T follicular helper cell (primary cell): ENCODE measurements around the gene CDIP1.
A peak's percentile ranks its signal among the peaks of the same experiment; 100 is the strongest.

ENCODE experiments used
- DNase-seq: peaks from one replicate; pipeline ENCODE4 v3.0.0-alpha.2; 2020; ENCODE audit warnings: low read depth

Gene CDIP1

GRCh38 chr16:4488499-4488967 lies 50.0 kb downstream of the CDIP1 start:
- DNase-seq, result no peak

GRCh38 chr16:4487955-4488498 lies 50.5 kb downstream of the CDIP1 start:
- DNase-seq, result no peak

GRCh38 chr16:4486126-4486893 lies 52.3 kb downstream of the CDIP1 start:
- DNase-seq, result no peak

GRCh38 chr16:4481963-4482362 lies 56.6 kb downstream of the CDIP1 start:
- DNase-seq, result no peak

- DNase-seq, result no peak
Observed at GRCh38 chr16:4481526-4481925, 57.0 kb downstream of the CDIP1 start.

GRCh38 chr16:4477966-4478365 lies 60.6 kb downstream of the CDIP1 start:
- DNase-seq, result no peak

- DNase-seq, result peak; percentile 84
Observed at GRCh38 chr16:4475880-4476788, 62.4 kb downstream of the CDIP1 start, which contains the start of gene HMOX2. HMOX2 (plus strand) TSS chr16:4476398; CDS start chr16:4505525, 29,127 bp downstream.

- DNase-seq, result peak; percentile 83
Observed at GRCh38 chr16:4474192-4474961, 64.2 kb downstream of the CDIP1 start, which contains the start of gene NMRAL1. NMRAL1 (minus strand) TSS chr16:4474625; CDS start chr16:4474132, 493 bp downstream.

- no peak for DNase-seq
Observed at GRCh38 chr16:4472880-4473279, 65.7 kb downstream of the CDIP1 start.

- DNase-seq, result no peak
Observed at GRCh38 chr16:4471869-4472268, 66.7 kb downstream of the CDIP1 start.

- no peak for DNase-seq
Observed at GRCh38 chr16:4468972-4469371, 69.6 kb downstream of the CDIP1 start.

- DNase-seq, result no peak
Observed at GRCh38 chr16:4467916-4468315, 70.7 kb downstream of the CDIP1 start.

GRCh38 chr16:4465977-4466779 lies 72.4 kb downstream of the CDIP1 start:
- DNase-seq, result peak; percentile 38

- no peak for DNase-seq
Observed at GRCh38 chr16:4463522-4464163, 74.9 kb downstream of the CDIP1 start.

- DNase-seq, result no peak
Observed at GRCh38 chr16:4461250-4462085, 77.1 kb downstream of the CDIP1 start.

GRCh38 chr16:4460936-4461249 lies 77.7 kb downstream of the CDIP1 start:
- DNase-seq, result no peak
